HG03469 (cell line): ENCODE data around the gene TRPC6.
"Not testable (repeated sequence)": the region's sequence is repeated elsewhere in the genome, so short reads cannot be mapped to it uniquely, and the experiment has no call there.

ENCODE experiments used
- ATAC-seq: cut with Tn5 transposase; IDR thresholded peaks from one replicate; pipeline ENCODE4 v1.9.1; 2021; ENCODE audit warnings: mild to moderate bottlenecking, moderate library complexity, moderate number of reproducible peaks; ENCODE audit not compliant: unreplicated experiment

Gene TRPC6

GRCh38 chr11:101523634-101524260, 60.1 kb downstream of the TRPC6 start:
- no peak for ATAC-seq

- no peak for ATAC-seq
These were observed 60.6 kb downstream of the TRPC6 start for GRCh38 chr11:101523193-101523592.

- no peak for ATAC-seq
These were observed 62.0 kb downstream of the TRPC6 start for GRCh38 chr11:101521821-101522220.

DNA sequence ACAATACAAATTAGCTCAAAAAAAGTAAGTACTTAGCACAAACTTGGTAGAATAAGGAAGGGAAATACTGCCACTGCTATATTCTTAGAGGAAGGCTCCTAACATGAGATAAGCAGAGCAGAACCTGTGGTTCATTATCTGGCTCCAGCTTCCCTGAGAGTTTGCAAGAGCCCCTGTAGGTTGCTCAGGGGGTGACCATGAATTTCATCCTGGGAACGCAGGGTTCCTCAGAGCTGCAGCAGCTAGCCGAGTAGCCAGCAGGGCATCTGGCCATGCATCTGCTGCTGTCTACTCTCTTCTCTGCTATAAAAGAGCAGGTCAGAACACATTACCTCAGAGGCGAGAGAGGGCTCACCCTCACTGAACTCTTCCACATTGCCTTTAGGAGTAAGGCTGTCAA, 67.3 kb downstream of the TRPC6 start:
- no peak for ATAC-seq

GRCh38 chr11:101511065-101511464, 72.7 kb downstream of the TRPC6 start:
- ATAC-seq = no peak

DNA sequence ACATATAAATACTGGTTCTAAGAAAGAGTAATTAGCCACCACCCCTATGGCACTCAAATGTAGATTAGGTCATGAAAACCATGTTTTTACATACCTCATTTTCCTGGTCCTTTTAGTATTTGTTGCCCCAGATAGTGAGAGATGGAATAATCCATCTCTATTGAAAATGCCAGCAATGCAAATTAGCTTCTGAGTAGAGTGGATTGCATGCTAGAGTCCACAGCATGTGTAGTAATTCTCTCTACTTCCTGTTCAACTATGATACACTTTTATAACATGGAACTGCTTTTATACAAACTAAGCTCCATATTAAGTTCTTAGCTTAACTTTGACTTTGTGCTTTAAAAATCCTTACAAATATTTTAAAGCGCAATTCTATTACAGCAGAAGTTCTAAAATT, 73.2 kb downstream of the TRPC6 start:
- no peak for ATAC-seq

DNA sequence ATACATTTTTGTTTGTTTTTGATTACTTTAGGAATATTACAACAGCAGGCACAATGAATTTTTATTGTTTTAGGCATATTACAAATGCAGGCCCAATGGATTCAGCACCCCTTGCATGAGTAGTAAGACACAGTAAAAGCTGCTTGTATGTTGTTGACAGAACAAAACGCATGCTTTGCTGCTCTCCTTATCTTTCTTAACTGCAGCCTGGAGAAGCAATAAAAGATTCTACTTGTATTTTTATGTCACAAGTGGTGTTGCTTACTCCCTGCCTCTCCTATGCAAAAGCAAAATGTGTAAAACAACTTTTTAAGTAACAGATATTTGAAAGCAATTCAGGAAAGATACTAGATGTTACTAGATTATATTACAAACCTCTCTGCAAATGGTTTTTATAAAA, 73.9 kb downstream of the TRPC6 start:
- ATAC-seq = no peak

DNA sequence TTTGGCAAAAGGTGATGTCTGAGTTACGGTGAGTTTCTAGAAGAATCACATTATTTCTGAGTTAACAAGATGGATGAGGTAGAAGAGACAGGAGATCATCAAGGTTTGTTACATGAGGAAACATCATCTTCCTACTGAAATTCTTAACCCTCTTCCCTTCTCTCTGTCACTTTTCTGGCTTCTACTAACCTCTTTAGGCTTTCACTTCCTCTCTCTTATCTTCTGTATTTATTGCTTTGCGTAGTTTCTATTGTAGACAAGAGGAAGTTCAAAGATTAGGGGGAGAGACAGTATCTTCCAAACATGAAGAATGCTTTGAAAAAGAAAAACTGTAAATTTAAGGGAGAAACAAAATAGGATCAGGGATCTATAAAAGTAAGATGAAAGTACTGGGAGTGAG, 75.4 kb downstream of the TRPC6 start:
- ATAC-seq = no peak

GRCh38 chr11:101498891-101499290, 84.9 kb downstream of the TRPC6 start:
- no peak for ATAC-seq

GRCh38 chr11:101497291-101497690, 86.5 kb downstream of the TRPC6 start:
- no peak for ATAC-seq

DNA sequence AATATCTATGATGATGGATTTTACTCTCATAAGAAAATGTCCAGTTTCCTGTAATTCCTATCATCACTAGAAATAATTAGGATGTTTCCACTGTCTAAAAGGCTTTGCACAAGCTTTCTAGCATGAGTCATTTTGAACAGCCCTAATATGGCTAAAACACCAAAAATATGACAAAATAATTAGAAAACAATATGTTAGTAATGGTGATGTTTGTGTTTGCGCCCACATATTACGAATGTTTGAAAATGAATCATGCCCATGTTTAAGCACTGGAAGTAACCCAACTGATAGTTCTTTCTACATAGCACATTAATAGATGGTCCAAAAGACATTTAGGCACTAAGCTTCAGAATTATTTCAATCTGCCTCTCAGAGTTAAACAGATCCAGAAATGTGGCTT, 96.0 kb downstream of the TRPC6 start:
- ATAC-seq = no peak

GRCh38 chr11:101482556-101483124, 101.2 kb downstream of the TRPC6 start:
- no peak for ATAC-seq

- no peak for ATAC-seq
These were observed 105.0 kb downstream of the TRPC6 start for GRCh38 chr11:101478587-101479369.

DNA sequence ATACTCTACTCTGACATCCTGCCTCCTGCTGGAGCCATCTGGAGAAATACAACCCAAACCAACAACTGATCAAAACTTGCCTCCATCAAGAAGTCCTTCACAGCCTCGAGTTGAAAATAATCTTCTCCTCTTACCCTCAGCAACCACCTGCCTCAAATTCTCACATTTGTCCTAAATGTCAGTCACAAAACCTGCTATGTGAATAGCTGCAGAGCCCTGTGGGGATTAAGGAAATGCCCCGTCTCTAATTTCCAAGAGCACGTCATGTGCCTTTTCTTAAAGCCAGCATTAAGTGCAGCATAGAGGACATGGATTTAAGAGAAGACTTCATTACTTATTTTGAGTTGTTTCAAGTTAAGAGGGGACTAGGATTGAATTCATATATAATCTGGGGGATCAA, 105.9 kb downstream of the TRPC6 start:
- no peak for ATAC-seq

DNA sequence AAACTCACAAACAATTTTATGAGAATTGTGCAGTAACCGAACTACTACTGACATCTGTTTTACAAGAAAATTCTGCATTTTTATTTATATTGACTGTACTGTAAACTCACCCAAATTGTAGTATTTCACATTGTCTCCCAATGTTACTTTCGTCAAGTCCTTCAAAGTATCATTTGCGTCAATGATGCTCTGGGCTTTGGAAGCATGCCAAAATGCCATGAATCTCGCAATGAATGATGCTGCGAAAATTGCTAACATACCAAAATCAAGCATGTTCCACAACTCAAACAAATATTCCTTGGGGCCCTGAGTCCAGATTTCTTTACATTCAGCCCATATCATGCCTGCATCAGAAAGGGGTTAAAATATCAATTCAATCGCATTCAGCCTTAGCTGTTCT, 107.6 kb downstream of the TRPC6 start:
- no peak for ATAC-seq

DNA sequence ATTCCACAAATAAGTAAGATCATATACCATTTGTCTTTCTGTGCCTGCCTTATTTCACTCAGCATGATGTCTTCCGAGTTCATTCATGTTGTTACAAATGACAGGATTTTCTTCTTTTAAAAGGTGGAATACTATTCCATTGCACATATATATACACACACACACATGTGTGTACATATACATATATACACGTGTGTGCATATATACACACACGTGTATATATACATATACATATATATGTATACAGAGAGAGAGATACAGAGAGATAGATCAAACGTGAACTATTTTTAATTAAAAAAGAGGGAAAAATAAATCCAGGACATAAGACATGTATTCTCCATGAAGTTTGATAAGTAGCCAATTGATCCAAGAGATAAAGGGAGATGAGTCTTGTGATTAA, 108.1 kb downstream of the TRPC6 start:
- no peak for ATAC-seq

DNA sequence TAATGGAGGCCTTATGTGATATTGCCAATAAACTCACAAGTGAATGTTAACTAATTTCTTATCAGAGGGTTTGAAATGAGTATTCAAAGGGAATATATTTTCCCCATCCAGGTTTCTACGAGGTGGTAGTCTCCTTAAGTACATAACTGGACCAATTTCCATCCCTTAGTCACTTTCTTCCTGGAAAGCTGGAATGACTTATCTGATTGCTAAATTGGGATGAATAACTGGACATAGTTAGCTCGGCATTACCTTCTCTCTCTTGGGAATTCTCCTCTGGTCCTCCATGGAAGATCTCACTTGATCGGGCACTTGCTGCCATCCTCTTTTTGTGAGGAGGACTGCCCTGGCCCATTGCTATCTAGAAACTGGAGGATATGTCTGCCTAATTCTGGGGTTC, 109.1 kb downstream of the TRPC6 start:
- ATAC-seq = no peak

DNA sequence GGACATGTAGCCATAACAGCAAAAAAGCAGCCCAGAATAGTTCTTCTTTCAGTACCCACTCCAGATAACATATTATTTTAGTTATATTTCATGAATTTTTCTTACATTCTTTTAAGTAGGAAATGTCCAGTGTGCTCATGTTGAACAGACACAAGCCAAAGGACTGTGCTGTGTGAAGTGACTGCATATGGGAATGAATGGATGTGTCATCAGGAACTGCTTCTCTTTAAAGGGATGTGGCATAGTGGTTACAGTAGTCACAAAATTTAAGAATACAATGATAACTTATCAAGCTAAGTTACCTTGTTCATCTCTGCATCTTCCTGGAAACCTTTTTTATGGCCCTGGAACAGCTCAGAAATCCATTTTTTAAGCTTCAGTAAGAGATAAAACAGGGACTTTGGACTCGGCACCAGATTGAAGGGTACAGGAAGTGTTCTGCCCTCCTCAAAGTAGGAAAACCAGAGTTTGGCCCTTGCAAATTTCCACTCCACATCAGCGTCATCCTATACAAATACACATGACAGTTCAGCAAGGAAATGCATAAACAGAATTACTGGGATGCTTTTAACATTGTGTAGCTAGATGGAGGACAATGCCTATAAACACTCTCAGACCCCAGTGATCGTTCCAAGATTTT, 112.8 kb downstream of the TRPC6 start:
- ATAC-seq = no peak

DNA sequence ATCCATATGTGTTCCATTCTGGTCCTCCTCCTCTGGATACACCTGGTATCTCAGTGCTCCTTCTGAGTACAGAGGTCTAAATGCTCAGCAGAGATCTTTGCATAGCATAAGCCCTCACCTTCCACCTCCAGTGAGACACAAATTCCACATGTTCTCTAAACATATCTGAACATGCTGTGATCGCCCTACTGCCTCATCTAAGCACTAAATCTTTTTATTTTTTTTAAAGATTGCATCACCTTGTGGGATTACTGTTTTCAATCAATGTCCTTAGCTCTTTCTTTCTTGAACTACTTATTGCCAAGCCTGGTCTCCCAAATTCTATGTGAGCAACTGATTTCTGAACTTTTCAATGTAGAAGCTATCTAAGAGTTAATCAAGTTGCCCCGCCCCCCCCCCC, 113.4 kb downstream of the TRPC6 start:
- no peak for ATAC-seq

GRCh38 chr11:101466352-101466751, 117.5 kb downstream of the TRPC6 start:
- ATAC-seq = no peak

DNA sequence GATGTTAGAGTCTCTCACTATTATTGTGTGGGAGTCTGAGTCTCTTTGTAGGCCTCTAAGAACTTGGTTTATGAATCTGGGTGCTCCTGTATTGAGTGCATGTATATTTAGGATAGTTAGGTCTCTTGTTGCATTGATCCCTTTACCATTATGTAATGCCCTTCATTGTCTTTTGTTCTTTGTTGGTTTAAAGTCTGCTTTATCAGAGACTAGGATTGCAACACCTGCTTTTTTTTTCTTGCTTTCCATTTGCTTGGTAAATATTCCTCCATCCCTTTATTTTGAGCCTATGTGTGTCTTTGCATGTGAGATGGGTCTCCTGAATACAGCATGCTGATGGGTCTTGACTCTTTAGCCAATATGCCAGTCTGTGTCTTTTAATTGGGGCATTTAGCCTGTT, 119.4 kb downstream of the TRPC6 start:
- ATAC-seq = not testable (repeated sequence)

DNA sequence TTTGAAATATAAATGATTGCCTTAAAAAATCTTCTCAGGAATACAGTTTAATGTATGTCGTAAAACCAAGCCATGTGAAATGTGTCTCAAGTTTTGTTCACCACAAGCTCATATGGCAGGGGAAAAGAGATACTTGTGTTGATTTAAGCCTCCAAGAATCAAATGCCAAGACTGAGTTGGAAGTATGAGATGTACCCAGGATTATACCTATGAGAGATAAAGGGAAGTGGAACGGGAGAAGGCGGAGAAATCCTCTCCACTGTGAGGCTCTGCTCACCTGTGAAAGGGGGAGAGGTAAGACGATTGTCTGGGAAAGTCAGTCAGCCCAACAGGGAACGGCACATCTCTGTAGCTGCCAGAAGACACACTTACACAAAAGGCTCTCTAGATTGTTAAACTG, 124.8 kb downstream of the TRPC6 start:
- ATAC-seq = no peak
